Left hindlimb (tissue), 1 donor: ENCODE data around the gene VILL.

Source experiments
- DNase-seq: peaks from one replicate; pipeline ENCODE4 v3.0.0-alpha.2; 2018

VILL gene

GRCh38 chr3:37990527-37990926 lies at the start of gene VILL:
VILL (plus strand) TSS chr3:37990786; CDS start chr3:37993673, 2,887 bp downstream.
- peak; percentile 43 for DNase-seq

GRCh38 chr3:37941608-37942508 lies 48.7 kb upstream of the VILL start:
- DNase-seq: no peak

GRCh38 chr3:37942646-37943045 lies 47.9 kb upstream of the VILL start:
- DNase-seq: no peak

GRCh38 chr3:37943126-37943525 lies 47.5 kb upstream of the VILL start:
- no peak for DNase-seq

DNA sequence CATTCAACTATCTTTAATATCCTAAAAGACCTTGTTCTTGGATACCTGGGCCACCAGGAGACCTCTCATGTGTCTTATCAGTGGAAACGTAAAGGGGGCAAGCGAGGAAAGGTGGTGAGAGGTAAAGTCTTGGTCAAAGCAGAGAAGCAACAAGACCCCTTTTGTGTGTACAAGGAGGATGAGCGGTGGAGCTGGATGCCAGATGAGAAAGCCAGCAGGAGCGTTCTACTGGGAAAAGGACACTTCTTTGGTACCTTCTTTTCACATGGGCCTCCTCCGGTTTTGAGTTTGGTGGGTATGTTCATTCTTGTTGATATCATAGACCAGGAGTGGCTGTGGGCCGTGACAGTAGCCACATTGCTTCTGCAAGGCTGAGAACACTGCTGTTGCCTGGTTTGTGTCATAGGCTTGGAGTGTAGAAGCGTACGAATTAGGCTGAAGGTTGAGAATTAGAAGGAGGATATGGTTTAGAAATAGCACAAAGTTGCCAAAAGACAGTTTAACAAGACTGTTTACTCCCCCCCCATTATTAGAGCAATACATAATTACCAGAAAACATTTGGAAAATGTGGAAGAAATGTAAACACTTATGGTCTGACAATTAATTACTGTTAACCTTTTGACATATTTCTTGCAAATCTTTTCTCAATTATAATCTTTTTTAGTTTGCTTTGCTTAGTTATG lies 46.8 kb upstream of the VILL start:
- DNase-seq: no peak

GRCh38 chr3:37944391-37944842 lies 46.2 kb upstream of the VILL start:
- DNase-seq: no peak

DNA sequence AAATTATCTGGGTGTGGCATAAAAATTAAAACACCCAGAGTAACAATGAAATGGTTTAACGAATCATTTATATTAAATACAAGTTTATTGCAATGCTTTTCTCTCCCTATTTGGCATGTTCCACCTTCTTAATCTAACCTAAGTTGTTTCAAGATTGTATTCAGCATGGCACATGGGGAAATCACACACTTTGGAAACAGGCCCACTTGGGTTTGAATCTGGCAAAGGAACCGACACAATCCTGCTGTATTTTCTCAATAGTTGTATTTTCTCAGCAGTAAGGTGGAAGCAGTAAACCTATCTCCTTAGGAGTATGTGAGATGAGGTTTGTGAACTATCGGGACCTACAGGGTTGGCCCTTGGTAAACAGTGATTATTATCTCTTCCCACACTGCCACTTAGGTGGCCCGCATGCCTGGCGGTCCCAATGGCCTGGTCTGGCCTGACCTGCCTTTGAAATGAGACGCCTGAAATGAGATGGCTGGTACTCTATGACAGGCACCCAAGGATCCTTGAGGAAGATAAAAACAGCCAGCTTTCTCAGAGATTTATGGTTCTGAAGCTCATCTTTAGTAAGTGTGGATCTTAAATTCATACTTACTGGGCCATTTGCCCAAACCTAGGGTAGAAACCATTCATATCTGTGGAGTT lies 45.3 kb upstream of the VILL start:
- no peak for DNase-seq

DNA sequence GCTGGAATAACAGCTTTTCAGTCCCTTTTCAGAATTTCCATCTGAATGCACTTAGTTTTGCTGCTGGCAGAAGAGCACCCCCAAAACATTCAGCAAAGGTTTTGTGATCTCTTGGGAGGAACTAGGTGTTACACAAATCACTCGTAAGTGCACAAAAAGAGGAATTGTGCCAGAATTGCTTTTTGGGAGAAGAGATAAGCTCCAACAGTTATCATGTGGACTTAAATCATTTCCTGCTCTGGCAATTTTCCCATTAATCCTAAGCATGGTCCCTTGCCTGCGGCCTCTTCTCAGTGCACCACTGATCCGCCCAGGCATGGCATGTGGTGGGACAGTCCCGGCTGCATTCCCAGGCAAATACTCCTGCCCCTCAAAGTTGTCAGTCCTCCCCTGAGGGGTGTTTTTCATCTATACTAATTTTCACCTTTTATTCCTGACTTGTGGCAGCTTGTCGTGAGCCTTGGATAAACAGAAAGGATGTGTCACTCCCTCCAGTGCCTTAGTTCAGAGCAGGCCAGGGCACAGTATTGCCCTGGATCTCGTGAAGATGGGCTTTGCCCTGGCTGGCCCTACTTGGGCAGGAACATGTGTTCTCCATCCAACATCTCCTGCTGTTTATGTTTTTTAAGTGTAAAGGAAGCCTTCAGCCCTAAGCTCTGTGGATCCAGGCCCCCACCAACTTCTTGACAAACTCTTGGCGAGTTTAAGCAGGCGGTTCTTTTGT lies 44.6 kb upstream of the VILL start:
- DNase-seq: no peak

- no peak for DNase-seq
These were observed 44.1 kb upstream of the VILL start for GRCh38 chr3:37946531-37946889.

DNA sequence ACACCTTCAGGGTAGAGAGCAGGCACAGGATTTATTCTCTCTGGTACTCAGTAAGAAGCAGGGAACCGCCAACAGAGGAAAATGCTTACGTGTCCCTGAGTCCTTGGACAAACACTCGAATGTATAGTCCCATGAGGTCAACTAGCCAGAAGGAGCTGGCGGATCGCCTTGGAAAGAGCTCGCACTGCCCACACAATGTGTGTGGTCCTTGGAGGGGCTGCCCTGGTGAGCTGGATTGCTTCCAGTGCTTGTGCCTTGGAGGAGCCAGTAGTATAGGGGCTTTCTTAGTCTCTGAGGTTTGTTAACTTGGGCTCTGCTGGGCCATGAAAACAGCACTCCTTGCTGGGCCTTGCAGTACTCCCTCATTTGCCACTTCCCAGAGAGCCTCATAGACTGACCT lies 40.7 kb upstream of the VILL start:
- DNase-seq: peak; percentile 85

- DNase-seq: no peak
These were observed 38.0 kb upstream of the VILL start for GRCh38 chr3:37952564-37952963.

GRCh38 chr3:37953226-37953625 lies 37.4 kb upstream of the VILL start:
- DNase-seq: no peak

GRCh38 chr3:37953707-37954394 lies 36.7 kb upstream of the VILL start:
- no peak for DNase-seq

DNA sequence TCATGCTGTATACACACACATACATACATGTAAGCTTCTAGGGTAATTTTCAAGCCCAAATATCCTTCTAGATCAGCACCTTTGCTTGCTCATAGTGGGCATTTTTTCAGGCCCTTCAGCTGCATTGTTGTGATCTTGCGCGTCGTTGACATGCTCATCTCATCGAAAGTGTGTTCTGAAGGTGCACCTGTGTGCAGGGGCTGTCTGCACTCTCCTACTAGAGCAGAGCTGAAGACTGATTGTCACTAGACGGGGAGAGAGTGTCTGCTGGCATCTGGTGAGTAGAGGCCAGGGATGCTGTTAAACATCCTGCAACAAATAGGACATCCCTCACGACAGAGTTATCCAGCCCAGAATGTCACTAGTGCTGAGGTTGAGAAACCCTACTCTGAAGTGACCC lies 35.7 kb upstream of the VILL start:
- no peak for DNase-seq

DNA sequence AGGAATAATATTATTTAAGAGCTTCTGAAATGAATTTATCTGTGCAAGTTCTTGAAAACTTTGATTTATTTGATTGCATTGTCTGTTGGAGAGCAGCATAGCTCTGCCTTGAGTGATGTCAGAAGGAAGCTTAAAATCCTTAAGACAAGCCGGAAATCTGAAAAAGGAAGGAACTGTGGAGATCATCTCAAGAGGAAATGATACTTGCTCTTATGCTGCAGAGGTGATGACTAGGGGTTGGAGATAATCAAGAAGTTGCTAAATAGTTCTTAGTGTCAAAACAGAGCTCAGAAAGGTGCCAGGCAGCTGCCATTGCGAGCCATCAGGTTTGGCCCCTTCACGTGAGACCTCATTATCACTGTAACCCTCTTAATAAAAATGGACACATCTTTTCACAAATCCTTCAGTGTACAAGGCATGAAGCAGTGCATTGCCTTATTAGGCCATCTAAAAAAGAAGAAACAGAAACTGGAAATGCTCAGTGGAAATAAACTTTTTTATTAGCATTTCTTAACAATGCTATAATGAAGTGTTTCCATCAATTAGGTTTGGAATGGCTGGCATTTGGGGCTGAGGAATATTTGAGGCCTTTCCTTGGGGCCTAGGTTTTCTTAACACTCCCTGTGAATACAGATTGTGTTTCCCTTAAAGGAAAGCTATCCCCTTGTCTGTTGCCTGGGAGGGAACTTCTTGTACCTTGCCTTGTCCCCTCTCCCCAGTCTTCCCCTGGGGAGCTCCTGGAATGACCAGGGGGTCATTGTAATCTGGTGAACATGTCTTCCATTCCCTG lies 34.5 kb upstream of the VILL start:
- no peak for DNase-seq

DNA sequence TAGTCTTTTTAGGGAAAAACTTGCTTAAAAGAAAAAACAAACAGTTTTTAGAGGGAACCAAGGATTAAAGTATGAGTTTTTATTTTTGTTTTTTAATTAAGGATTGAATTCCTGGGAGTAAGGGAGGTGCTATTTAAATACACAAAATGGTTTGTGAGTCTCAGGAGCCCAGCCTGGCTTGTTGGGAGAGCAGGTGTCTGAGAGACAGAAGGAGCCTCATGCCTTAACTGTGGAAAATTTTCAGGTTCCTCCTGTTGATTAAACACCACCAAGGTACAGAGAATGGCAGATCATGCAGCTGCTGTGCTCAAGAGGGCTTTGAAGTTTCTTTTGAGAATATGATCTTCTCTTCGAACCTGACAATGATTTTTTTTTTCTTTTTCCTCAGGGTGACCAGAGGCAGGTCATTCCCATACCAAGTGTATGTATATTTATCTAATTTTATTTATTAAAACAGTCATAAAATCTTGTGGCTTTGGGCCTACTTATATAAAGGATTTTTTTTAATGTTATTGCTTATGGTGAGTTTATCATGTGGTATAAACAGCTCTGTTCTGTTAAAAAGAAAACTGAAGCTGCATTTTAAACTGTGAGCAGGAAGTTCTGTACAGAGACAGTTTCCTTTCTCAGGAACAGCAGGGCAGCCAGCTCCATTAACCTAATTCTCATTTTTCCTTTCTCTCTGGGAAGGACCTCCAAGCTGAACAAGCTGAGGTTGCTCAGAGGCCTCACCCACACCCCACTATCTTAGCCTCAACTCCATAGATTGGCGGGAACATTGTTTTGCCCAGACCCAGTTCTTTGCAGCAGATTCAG lies 33.7 kb upstream of the VILL start:
- no peak for DNase-seq

- no peak for DNase-seq
These were observed 33.0 kb upstream of the VILL start for GRCh38 chr3:37957539-37957936.

DNA sequence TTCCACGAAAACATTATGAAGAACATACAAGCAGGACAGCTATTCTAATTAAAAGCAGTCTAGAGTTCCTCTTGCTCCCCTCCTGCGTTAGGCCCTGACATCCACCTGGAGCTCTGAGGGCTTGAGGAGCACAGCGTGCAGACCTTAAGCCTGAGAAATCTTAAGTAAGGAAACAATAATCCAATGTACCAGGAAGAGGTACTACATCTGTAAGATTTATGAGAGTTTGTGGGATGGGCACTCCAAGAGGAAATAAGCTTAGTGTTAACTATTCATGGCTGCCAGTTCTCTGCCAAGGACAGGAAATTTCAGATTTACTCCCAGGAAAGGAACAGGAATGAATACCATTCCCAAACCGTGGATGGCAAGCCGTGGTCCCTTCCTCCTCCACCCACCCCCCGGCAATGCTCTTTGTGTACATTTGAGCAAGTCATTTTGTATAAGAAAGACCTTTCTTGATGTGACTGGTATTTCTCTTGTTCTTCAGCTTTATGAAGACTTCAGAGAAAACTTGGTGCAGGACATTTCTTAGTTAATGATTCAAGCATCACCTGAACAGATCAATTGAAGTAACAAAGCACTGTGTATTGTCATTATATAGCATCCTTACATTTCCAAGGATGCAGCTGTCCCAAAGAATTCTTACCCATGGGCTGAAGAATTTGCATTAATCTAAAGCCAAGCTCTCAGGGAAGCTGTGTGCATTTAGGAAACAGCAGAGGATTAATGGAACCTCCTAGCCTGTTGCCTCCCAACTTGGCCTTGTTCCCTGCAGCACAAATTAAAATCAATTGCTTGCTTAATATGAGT lies 28.8 kb upstream of the VILL start:
- DNase-seq: no peak

- no peak for DNase-seq
These were observed 27.6 kb upstream of the VILL start for GRCh38 chr3:37963016-37963415.

GRCh38 chr3:37963635-37964034 lies 27.0 kb upstream of the VILL start:
- no peak for DNase-seq
